A673 (cell line): Measurements from ENCODE around the gene NHSL1. TPM values are rescaled to one million over a fixed set of nuclear protein-coding genes. Genes with fewer than 3 reads are reported as not detected.

ENCODE experiments used
- BruUV-seq: library from RNA; stranded (reverse); fragments of 400-500 nt; replicated peaks from 2 replicates; lab custom pipeline; 2021; lab: Mats Ljungman, UMichigan
- CTCF ChIA-PET: fragments of 300-600 bp; sonication (Branson Sonifier 250); formaldehyde crosslinking; loops from one replicate; lab custom pipeline; 2022; ENCODE audit warnings: antibody characterized with exemption; lab: Charles Lee
- POLR2A ChIA-PET: fragments of 300-600 bp; sonication (Branson Sonifier 250); formaldehyde crosslinking; loops from one replicate; lab custom pipeline; 2022; ENCODE audit warnings: antibody characterized with exemption; ENCODE audit not compliant: low non-redundant PET; lab: Charles Lee
- DNase-seq: peaks from one replicate; pipeline ENCODE4 v3.0.0-alpha.2; 2015; ENCODE audit warnings: low spot score
- H3K27ac ChIP-seq: fragments of 200-600 bp; sonication (generic); 2 replicates; pipeline ENCODE4 v1.5.1; 2016; ENCODE audit warnings: mixed run types, low read depth, mild to moderate bottlenecking, mixed read lengths, antibody characterized with exemption, low read length; ENCODE audit not compliant: poor library complexity, severe bottlenecking
- H3K27me3 ChIP-seq: fragments of 200-600 bp; sonication (generic); replicated peaks from 2 replicates; pipeline ENCODE4 v1.6.1; 2017; ENCODE audit warnings: mixed run types, low read depth, mild to moderate bottlenecking, mixed read lengths, antibody characterized with exemption, low read length; ENCODE audit not compliant: insufficient read depth, poor library complexity
- H3K36me3 ChIP-seq: fragments of 200-600 bp; sonication (generic); 2 replicates; pipeline ENCODE4 v1.6.1; 2016; ENCODE audit warnings: mixed run types, mild to moderate bottlenecking, mixed read lengths, antibody characterized with exemption, low read length; ENCODE audit not compliant: insufficient read depth, poor library complexity, severe bottlenecking
- H3K4me1 ChIP-seq: fragments of 200-600 bp; sonication (generic); 2 replicates; pipeline ENCODE4 v1.6.1; 2017; ENCODE audit warnings: mixed run types, mild to moderate bottlenecking, mixed read lengths, antibody characterized with exemption, low read length; ENCODE audit not compliant: insufficient read depth, poor library complexity, severe bottlenecking
- H3K4me3 ChIP-seq: fragments of 200-600 bp; sonication (generic); 2 replicates; pipeline ENCODE4 v1.5.1; 2016; ENCODE audit warnings: low read depth, mixed run types, mild to moderate bottlenecking, mixed read lengths, low read length; ENCODE audit not compliant: poor library complexity, severe bottlenecking
- H3K9me3 ChIP-seq: fragments of 200-600 bp; sonication (generic); 2 replicates; pipeline ENCODE4 v1.6.1; 2016; ENCODE audit warnings: mixed run types, low read depth, mild to moderate bottlenecking, mixed read lengths, antibody characterized with exemption, low read length; ENCODE audit not compliant: poor library complexity, severe bottlenecking
- EZH2 ChIP-seq: fragments of 200-600 bp; sonication (generic); IDR thresholded peaks from 2 replicates; pipeline ENCODE4 v1.6.1; 2017; ENCODE audit warnings: borderline replicate concordance, low read depth, mild to moderate bottlenecking, mixed read lengths, antibody characterized with exemption, low read length; ENCODE audit not compliant: poor library complexity, severe bottlenecking
- intact Hi-C: fragments of 100-400 bp; cut with micrococcal nuclease; formaldehyde crosslinking; loops from one replicate; pipeline ENCODE4 v1.10.0; 2022; ENCODE audit not compliant: unreplicated experiment
- total RNA-seq: library from RNA; stranded (reverse); gene quantifications from 2 replicates; pipeline ENCODE4 v1.2.3, GENCODE V29; 2021
- TF ChIP-seq, protein P1 (sequence below): fragments of 300-800, 200-600 bp; sonication (generic); conservative IDR thresholded peaks from 2 replicates; pipeline ENCODE4 v1.5.1; 2017; ENCODE audit warnings: low read depth, mild to moderate bottlenecking, antibody characterized with exemption, low read length, moderate library complexity, mixed read lengths

NHSL1 gene
- total RNA-seq, 1 experiment from 2014 or later = 33.1 TPM

DNA sequence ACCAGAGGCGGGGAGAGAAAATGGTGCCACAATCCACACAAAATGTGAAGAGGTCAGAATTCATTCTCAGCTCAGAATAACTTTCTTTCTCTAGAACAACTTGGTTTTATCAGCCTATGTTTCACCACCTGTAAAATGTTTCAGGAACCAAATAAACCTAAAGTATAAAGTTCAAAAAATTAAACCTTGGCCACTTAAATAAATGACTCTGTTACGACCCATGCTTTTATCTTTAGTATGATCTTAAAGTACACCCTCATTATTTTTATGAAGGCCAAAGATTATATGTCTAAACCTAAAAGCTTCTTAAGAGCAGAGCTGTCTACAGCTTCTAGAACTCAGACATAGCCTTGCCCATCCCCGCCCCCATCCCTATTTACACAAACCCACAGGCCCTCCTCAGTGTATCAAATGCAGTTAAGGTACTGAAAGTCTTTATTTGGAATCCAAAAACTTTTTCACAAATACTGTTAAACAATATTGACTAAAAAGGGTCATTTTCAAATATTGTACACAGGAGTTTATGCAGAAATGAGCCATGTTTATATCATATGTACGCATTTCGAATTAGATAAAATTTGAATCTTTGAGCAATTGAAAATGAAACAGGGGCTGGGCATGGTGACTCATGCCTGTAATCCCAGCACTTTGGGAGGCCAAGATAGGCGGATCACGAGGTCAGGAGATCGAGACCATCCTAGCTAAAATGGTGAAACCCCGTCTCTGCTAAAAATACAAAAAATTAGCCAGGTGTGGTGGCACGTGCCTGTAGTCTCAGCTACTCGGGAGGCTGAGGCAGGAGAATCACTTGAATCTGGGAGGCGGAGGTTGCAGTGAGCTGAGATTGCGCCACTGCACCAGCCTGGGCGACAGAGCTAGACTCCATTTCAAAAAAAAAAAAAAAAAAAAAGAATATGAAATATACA is 5.7 kb upstream of the NHSL1 start:
- TF ChIP-seq, protein P1, sequence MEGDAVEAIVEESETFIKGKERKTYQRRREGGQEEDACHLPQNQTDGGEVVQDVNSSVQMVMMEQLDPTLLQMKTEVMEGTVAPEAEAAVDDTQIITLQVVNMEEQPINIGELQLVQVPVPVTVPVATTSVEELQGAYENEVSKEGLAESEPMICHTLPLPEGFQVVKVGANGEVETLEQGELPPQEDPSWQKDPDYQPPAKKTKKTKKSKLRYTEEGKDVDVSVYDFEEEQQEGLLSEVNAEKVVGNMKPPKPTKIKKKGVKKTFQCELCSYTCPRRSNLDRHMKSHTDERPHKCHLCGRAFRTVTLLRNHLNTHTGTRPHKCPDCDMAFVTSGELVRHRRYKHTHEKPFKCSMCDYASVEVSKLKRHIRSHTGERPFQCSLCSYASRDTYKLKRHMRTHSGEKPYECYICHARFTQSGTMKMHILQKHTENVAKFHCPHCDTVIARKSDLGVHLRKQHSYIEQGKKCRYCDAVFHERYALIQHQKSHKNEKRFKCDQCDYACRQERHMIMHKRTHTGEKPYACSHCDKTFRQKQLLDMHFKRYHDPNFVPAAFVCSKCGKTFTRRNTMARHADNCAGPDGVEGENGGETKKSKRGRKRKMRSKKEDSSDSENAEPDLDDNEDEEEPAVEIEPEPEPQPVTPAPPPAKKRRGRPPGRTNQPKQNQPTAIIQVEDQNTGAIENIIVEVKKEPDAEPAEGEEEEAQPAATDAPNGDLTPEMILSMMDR = no peak
- no peak for TF ChIP-seq EZH2
- Histone ChIP-seq H3K27me3 (no peaks in the 10 kb centered on the region), H3K4me3 (no peak overlapping the region), H3K27ac (no peak overlapping the region), H3K9me3 (no peaks in the 10 kb centered on the region), H3K4me1 (peaks cover 10% of the 10 kb centered on the region), H3K36me3 (no peaks in the 10 kb centered on the region)
- no peak for DNase-seq
- BruUV-seq = no TSS peak
- intact Hi-C loops = no loop called here
- CTCF ChIA-PET = interaction anchor here (0.6 kb wide), 1 partner anchor 22 kb away, joined by 4 read pairs; no protein-coding TSS in a partner anchor
- POLR2A ChIA-PET = no interaction called here

DNA sequence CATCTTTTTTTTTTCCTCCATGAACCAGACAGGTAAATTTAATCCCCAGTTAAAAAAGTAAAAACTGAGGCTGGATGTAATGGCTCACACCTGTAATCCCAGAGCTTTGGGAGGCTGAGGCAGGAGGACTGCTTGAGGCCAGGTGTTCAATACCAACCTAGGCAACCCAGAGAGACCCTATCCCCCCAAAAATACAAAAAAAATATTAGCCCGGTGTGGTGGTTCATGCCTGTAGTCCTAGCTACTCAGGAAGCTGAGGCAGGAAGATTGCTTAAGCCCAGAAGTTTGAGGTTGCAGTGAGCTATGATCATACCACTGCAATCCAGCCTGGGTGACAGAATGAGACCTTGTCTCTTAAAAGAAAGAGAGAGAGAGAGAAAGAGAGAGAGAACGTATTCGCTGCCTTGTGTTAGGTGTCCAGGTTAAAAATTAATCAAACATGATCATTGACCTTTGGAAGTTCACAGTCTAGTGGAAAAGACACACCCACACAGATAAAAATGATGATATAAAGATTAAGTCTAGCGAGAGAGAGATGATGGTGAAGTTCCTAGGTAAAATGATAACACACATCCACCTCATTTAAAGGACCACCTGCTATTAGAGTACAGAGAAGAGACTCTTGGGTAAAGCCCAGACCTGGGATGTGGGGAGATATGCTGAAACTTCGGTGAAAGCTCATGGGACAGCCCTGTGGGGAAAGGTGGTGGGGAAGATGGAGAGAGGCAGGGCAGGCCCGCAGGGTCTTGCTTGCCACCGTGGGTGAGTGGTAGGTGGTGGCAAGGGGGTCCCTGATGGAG is 4.8 kb upstream of the NHSL1 start:
- BruUV-seq = no TSS peak
- no peaks in the 10 kb centered on the region for H3K36me3 ChIP-seq
- H3K4me1 ChIP-seq = peaks cover 10% of the 10 kb centered on the region
- no peaks in the 10 kb centered on the region for H3K27me3 ChIP-seq
- TF ChIP-seq EZH2 = no peak
- TF ChIP-seq, protein P1 = no peak
- no peak overlapping the region for H3K27ac ChIP-seq
- DNase-seq = no peak
- CTCF ChIA-PET = interaction anchor here (0.7 kb wide), 1 partner anchor 75 kb away, joined by 3 read pairs; no protein-coding TSS in a partner anchor
- H3K4me3 ChIP-seq = no peak overlapping the region
- no peaks in the 10 kb centered on the region for H3K9me3 ChIP-seq
- intact Hi-C loops = no loop called here
- POLR2A ChIA-PET = interaction anchor here (0.6 kb wide), 1 partner anchor 180 kb away, joined by 4 read pairs; no protein-coding TSS in a partner anchor

DNA sequence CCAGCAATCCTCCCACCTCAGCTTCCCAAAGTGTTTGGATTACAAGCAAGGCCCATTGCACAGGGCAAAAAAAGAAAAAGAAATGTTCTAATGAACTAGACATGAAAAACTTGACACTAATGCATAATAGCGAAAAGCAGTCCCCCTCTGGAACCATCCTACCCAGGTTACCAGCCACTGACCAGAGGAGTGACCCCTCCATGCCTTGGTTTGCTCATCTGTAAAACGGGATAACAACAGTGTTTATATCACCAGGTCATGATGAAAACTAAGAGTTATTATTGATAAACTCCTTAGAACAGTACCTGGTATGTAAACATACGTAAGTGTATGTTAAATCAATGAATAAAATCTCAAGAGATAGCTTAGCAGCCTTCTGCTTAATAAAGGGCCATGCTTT is 3.3 kb upstream of the NHSL1 start:
- Histone ChIP-seq H3K4me3 (no peak overlapping the region), H3K27me3 (no peaks in the 10 kb centered on the region), H3K9me3 (no peaks in the 10 kb centered on the region), H3K4me1 (peaks cover 18% of the 10 kb centered on the region), H3K27ac (no peak overlapping the region), H3K36me3 (no peaks in the 10 kb centered on the region)
- ChIA-PET POLR2A (no interaction called here), CTCF (no interaction called here)
- no peak for DNase-seq
- no peak for TF ChIP-seq EZH2
- TF ChIP-seq, protein P1 = no peak
- no TSS peak for BruUV-seq
- intact Hi-C loops = no loop called here
